Fibroblast of lung (primary cell): ENCODE data around the gene HOXD11. TPM values are rescaled to one million over a fixed set of nuclear protein-coding genes. Genes with fewer than 3 reads are reported as not detected.

Source experiments
- DNase-seq, 2 donors: peaks; one replicate each; pipeline versions ENCODE4 v3.0.0 to v3.0.0-alpha.2; 2010; ENCODE audit warnings: low read depth in 2 of 2
- H2AFZ ChIP-seq: 2 replicates; pipeline ENCODE4 v1.5.1; 2012; ENCODE audit warnings: low read length, control low read depth, inconsistent platforms
- H3K27ac ChIP-seq: 2 replicates; pipeline ENCODE4 v1.5.1; 2011; ENCODE audit warnings: low read length, control low read depth; ENCODE audit not compliant: insufficient read depth
- H3K27me3 ChIP-seq: 2 replicates; pipeline ENCODE4 v1.5.1; 2011; ENCODE audit warnings: mild to moderate bottlenecking, low read length; ENCODE audit not compliant: control insufficient read depth, insufficient read depth
- H3K36me3 ChIP-seq: 2 replicates; pipeline ENCODE4 v1.5.1; 2011; ENCODE audit warnings: low read length; ENCODE audit not compliant: control insufficient read depth, insufficient read depth
- H3K4me1 ChIP-seq: 2 replicates; pipeline ENCODE4 v1.5.1; 2011; ENCODE audit warnings: low read length; ENCODE audit not compliant: control insufficient read depth, insufficient read depth; ENCODE audit errors: extremely low read depth
- H3K4me2 ChIP-seq: 2 replicates; pipeline ENCODE4 v1.5.1; 2011; ENCODE audit warnings: low read length, control low read depth; ENCODE audit not compliant: insufficient read depth; ENCODE audit errors: extremely low read depth
- H3K4me3 ChIP-seq, 4 experiments: fragments of 200-600 bp in 1 of 4; sonication (generic) in 1 of 4; replicated peaks in 1 of 4; 2 replicates each; pipeline ENCODE4 v1.5.1; 2011 to 2016; ENCODE audit warnings: low read length in 4 of 4, low read depth in 3 of 4, mild to moderate bottlenecking in 3 of 4, control low read depth in 2 of 4, inconsistent platforms in 1 of 4, mixed read lengths in 1 of 4; ENCODE audit not compliant: insufficient read depth in 1 of 4; ENCODE audit errors: control extremely low read depth in 1 of 4
- H3K79me2 ChIP-seq: 2 replicates; pipeline ENCODE4 v1.5.1; 2012; ENCODE audit warnings: mild to moderate bottlenecking, low read length, inconsistent platforms; ENCODE audit not compliant: control insufficient read depth, insufficient read depth
- H3K9ac ChIP-seq: 2 replicates; pipeline ENCODE4 v1.5.1; 2011; ENCODE audit warnings: mild to moderate bottlenecking, low read length, control low read depth; ENCODE audit not compliant: insufficient read depth
- H3K9me3 ChIP-seq: 2 replicates; pipeline ENCODE4 v1.5.1; 2012; ENCODE audit warnings: low read depth, low read length; ENCODE audit not compliant: control insufficient read depth, insufficient read depth
- H4K20me1 ChIP-seq: 2 replicates; pipeline ENCODE4 v1.5.1; 2011; ENCODE audit warnings: low read length; ENCODE audit not compliant: control insufficient read depth, insufficient read depth; ENCODE audit errors: extremely low read depth
- EZH2 ChIP-seq: IDR thresholded peaks from 2 replicates; pipeline ENCODE4 v1.5.1; 2012; ENCODE audit warnings: low read length, control low read depth, mild to moderate bottlenecking; ENCODE audit errors: missing control alignments
- polyA plus RNA-seq, 2 donors: library from polyadenylated mRNA; depleted of rRNA in 1 of 2; stranded (reverse) in 1 of 2; unstranded in 1 of 2; fragments of >200 nt; gene quantifications; 2 replicates each; pipeline ENCODE4 v1.2.1, GENCODE V29; 2011 to 2012; ENCODE audit warnings: missing spikeins in 1 of 2
- total RNA-seq: library from RNA; depleted of rRNA; stranded (reverse); fragments of >200 nt; gene quantifications from 2 replicates; pipeline ENCODE4 v1.2.1, GENCODE V29; 2014
- TF ChIP-seq, protein P1 (sequence below), 2 donors: IDR thresholded peaks in 1 of 2; conservative IDR thresholded peaks in 1 of 2; 1 replicate in 1 of 2; 2 replicates in 1 of 2; pipeline ENCODE4 v1.5.1; 2011 to 2012; ENCODE audit warnings: low read length in 2 of 2, control low read depth in 1 of 2, inconsistent platforms in 1 of 2, low read depth in 1 of 2, mild to moderate bottlenecking in 1 of 2

Gene HOXD11
- total and polyA plus RNA-seq, 2 donors (not counting 1 experiment from before 2014, with no cell fraction given) = not detected

DNA sequence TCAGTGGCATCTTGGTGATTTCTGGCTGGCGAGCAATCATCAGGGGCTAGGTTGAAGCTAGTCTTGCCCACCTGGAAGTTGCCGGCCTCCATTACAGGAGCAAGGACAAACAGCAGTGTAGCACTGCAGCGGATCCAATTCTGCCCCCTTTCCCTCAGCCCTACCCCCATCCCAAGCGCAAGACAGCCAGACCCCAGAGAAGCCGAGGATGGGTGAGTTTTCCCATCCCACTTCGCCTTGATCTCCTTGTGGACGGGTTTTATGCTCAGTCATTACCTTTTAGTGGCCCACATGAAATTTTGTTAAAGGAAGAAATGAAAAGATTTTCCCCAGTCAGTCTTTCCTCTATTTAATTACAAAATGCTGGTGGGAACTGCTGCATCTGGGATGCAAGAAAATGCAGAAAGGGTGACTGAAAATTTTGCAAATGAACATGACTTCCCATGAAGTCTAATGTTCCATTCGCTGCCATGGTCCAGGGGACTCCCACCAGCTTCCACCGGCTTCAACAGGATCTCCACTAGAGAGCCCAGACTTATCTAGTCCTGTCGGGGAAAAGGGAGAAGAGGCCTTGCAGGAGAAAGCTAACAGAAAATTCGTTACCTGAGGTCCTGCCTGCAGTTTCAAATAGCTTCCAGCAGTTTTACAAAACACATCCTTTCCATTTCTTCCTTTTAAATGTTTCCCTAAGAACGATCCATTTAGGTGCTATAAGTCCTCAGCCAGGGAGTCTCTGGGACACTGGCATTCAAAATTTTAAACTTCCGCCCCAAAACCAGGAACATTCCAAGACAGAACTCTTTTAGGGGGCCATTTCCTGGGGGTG is 13.5 kb downstream of the HOXD11 start:
- Histone ChIP-seq H3K36me3 (no peaks in the 10 kb centered on the region), H3K9me3 (no peaks in the 10 kb centered on the region), H2AFZ (no peak overlapping the region), H3K4me3 (no peak overlapping the region), H3K4me1 (no peaks in the 10 kb centered on the region), H3K4me2 (no peak overlapping the region), H3K9ac (no peak overlapping the region), H4K20me1 (no peaks in the 10 kb centered on the region), H3K27ac (no peak overlapping the region), H3K27me3 (peaks cover 95% of the 10 kb centered on the region), H3K79me2 (no peaks in the 10 kb centered on the region)
- TF ChIP-seq, protein P1, sequence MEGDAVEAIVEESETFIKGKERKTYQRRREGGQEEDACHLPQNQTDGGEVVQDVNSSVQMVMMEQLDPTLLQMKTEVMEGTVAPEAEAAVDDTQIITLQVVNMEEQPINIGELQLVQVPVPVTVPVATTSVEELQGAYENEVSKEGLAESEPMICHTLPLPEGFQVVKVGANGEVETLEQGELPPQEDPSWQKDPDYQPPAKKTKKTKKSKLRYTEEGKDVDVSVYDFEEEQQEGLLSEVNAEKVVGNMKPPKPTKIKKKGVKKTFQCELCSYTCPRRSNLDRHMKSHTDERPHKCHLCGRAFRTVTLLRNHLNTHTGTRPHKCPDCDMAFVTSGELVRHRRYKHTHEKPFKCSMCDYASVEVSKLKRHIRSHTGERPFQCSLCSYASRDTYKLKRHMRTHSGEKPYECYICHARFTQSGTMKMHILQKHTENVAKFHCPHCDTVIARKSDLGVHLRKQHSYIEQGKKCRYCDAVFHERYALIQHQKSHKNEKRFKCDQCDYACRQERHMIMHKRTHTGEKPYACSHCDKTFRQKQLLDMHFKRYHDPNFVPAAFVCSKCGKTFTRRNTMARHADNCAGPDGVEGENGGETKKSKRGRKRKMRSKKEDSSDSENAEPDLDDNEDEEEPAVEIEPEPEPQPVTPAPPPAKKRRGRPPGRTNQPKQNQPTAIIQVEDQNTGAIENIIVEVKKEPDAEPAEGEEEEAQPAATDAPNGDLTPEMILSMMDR (conservative IDR thresholded peaks at IDR 0.05 in 1 of 2, IDR thresholded peaks at IDR 0.05 in 1 of 2; ENCODE audit: low read depth in 1 of 2, low read length in 2 of 2) = no peak
- peak; percentile 18 for TF ChIP-seq EZH2
- no peak for DNase-seq

DNA sequence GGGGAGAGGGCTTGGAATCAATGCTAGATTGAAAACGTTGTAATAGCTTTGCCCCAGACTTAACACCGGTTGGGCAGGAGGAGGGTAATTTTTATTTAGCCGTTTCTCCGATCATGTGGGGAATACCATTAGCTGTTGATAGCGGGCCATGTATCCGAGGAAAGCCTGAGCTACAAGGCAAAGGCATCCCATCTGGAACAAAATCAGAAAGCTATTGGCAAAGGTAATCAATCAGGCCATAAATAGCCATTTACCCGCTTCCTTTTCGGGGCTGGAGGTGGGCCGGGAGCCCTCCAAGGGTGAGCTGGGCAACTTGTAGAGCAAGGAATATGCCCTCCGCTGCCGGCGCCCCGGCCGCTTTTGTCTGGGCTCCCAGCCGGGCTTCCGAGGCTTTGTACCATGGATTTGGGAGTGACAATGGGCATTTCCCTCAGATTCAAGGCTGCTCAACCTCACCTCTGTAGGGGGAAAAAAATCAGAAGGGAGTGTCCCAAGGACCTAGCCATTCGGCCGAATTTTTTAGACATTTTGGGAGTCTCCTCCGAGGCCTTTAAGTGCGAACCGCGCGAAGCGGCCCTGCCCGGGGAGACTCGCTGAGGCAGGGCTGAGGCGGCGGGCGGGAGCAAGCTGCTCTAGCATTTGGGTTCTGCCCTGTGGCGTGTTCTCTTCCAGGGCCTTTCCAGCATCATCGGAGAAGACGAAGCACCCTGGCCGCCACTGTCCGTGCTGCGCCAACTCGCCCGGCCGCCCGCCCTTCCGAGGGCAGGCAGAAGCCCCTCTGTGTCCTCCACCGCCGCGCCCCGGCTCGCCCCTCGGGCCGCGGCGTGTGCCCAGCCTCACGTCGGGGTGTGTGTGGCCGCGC is 14.3 kb downstream of the HOXD11 start:
- Histone ChIP-seq H4K20me1 (no peaks in the 10 kb centered on the region), H3K27me3 (peaks cover 95% of the 10 kb centered on the region), H3K4me1 (no peaks in the 10 kb centered on the region), H2AFZ (no peak overlapping the region), H3K79me2 (no peaks in the 10 kb centered on the region), H3K9ac (no peak overlapping the region), H3K4me3 (no peak overlapping the region), H3K9me3 (no peaks in the 10 kb centered on the region), H3K4me2 (no peak overlapping the region), H3K36me3 (no peaks in the 10 kb centered on the region), H3K27ac (no peak overlapping the region)
- peak; percentile 57 for TF ChIP-seq EZH2
- TF ChIP-seq, protein P1 (conservative IDR thresholded peaks at IDR 0.05 in 1 of 2, IDR thresholded peaks at IDR 0.05 in 1 of 2; ENCODE audit: low read depth in 1 of 2, low read length in 2 of 2) = no peak
- DNase-seq = no peak

DNA sequence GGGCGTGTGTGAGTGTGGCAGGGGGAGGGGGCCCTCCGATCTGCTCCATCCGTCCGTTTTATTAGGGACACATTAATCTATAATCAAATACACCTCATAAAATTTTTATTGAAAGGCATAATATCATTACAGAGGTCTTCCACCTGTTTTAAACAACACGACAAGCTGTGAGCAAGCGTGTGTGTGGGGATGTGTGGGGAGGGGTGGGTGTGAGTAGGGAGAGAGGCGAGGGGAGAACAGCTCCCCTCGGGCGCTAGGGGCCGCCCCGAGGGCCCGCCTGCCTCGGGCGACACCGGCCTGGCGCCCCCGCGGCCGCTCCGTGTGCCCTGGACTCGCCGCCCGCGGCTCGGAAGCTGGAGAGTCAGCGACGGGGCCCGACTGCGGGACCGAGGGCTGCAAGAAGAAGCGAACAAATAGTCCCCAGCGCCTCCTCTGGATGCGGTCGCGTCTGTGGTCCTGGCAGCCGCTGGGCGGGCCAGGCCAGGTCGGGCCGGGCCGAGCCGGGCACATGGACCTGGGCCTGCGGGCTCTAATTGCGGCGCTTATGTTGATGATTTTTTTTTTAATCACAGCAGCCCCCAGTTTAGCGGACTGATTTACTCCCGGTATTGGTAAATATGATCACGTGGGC is 15.1 kb downstream of the HOXD11 start:
- H3K4me1 ChIP-seq = no peaks in the 10 kb centered on the region
- H4K20me1 ChIP-seq = no peaks in the 10 kb centered on the region
- H3K9me3 ChIP-seq = no peaks in the 10 kb centered on the region
- H3K27me3 ChIP-seq = peaks cover 89% of the 10 kb centered on the region
- no peak overlapping the region for H3K4me3 ChIP-seq
- no peak for DNase-seq
- no peak overlapping the region for H3K9ac ChIP-seq
- H3K79me2 ChIP-seq = no peaks in the 10 kb centered on the region
- H2AFZ ChIP-seq = no peak overlapping the region
- no peaks in the 10 kb centered on the region for H3K36me3 ChIP-seq
- H3K4me2 ChIP-seq = no peak overlapping the region
- no peak overlapping the region for H3K27ac ChIP-seq
- TF ChIP-seq, protein P1 (conservative IDR thresholded peaks at IDR 0.05 in 1 of 2, IDR thresholded peaks at IDR 0.05 in 1 of 2; ENCODE audit: low read depth in 1 of 2, low read length in 2 of 2) = no peak
- TF ChIP-seq EZH2 = no peak
